GM12878 (cell line): Measurements from ENCODE around the gene ATP6V0C. TPM values are rescaled to one million over a fixed set of nuclear protein-coding genes. Genes with fewer than 3 reads are reported as not detected.

Source experiments
- DPF2 ChIP-seq: fragments of 450-650 bp; IDR thresholded peaks from 2 replicates; pipeline ENCODE4 v1.6.1; 2017; ENCODE audit warnings: mild to moderate bottlenecking
- FOS ChIP-seq: IDR thresholded peaks from 3 replicates; pipeline ENCODE4 v1.6.1; 2011; ENCODE audit warnings: borderline replicate concordance; ENCODE audit not compliant: insufficient read length; ENCODE audit errors: extremely low read depth
- IRF4 ChIP-seq: IDR thresholded peaks from 2 replicates; pipeline ENCODE4 v1.6.1; 2011; ENCODE audit warnings: low read depth, low read length
- NR2C2 ChIP-seq: IDR thresholded peaks from 2 replicates; pipeline ENCODE4 v1.6.1; 2011; ENCODE audit warnings: borderline replicate concordance, low read depth; ENCODE audit not compliant: control insufficient read depth, insufficient read length
- SMARCA5 ChIP-seq: fragments of 450-650 bp; IDR thresholded peaks from 2 replicates; pipeline ENCODE4 v1.6.1; 2017; ENCODE audit warnings: mild to moderate bottlenecking
- TAF1 ChIP-seq: IDR thresholded peaks from 2 replicates; pipeline ENCODE4 v1.6.1; 2011; ENCODE audit warnings: mild to moderate bottlenecking, low read depth, low read length, borderline replicate concordance
- TCF7 ChIP-seq: IDR thresholded peaks from 2 replicates; pipeline ENCODE4 v1.6.1; 2014; ENCODE audit warnings: antibody characterized with exemption, borderline replicate concordance
- ZBED1 ChIP-seq: IDR thresholded peaks from 2 replicates; pipeline ENCODE4 v1.6.1; 2016; ENCODE audit warnings: borderline replicate concordance
- ZBTB4 ChIP-seq: fragments of 450-650 bp; formaldehyde crosslinking; IDR thresholded peaks from 2 replicates; pipeline ENCODE4 v1.4.0; 2022; ENCODE audit warnings: mild to moderate bottlenecking, moderate library complexity
- ZBTB40 ChIP-seq: fragments of 450-650 bp; IDR thresholded peaks from 2 replicates; pipeline ENCODE4 v1.6.1; 2016; ENCODE audit warnings: mild to moderate bottlenecking, moderate library complexity, borderline replicate concordance
- polyA plus RNA-seq, 11 experiments: library from polyadenylated mRNA; depleted of rRNA in 4 of 11; unstranded in 6 of 11; stranded (reverse) in 5 of 11; fragments of >200 nt; fragmentation: Nextera tagmentation in 4 of 11; fragmentation: Illumina TruSeq in 1 of 11; extraction: Ambion mirVana in 4 of 11; extraction: Trizol in 1 of 11; gene quantifications; 1 replicate in 1 of 11; 2 replicates in 10 of 11; pipeline versions ENCODE4 v1.2.1 to v1.2.3, GENCODE V29; 2011 to 2016; ENCODE audit warnings: inconsistent platforms in 2 of 11, missing spikeins in 2 of 11, low read depth in 1 of 11
- total RNA-seq, 4 experiments: library from RNA; depleted of rRNA in 3 of 4; stranded (reverse); fragments of >200 nt in 3 of 4; fragmentation: Illumina TruSeq in 1 of 4; extraction: Trizol in 1 of 4; gene quantifications; 2 replicates each; pipeline versions ENCODE4 v1.2.1 to v1.2.3, GENCODE V29; 2013 to 2021
- TF ChIP-seq, protein P1 (sequence below): fragments of 450-650 bp; IDR thresholded peaks from 2 replicates; pipeline ENCODE4 v1.6.1; 2018; ENCODE audit warnings: mild to moderate bottlenecking, low read depth, moderate library complexity; ENCODE audit not compliant: partially characterized antibody
- TF ChIP-seq, protein P2 (sequence below): IDR thresholded peaks from 2 replicates; pipeline ENCODE4 v1.6.1; 2012; ENCODE audit warnings: low read depth, low read length, improper control_type of control experiment
- TF ChIP-seq, protein P3 (sequence below): fragments of 450-650 bp; formaldehyde crosslinking; IDR thresholded peaks from 2 replicates; pipeline ENCODE4 v1.4.0; 2020; ENCODE audit warnings: mild to moderate bottlenecking, moderate library complexity

The ATP6V0C gene
- total and polyA plus RNA-seq, 10 of the 15 experiments (the other 5 are each of a cell fraction or from before 2014, with no cell fraction given) = 2.4 to 135 (median 18.4) TPM

GRCh38 chr16:2467528-2468232, 46.1 kb upstream of the ATP6V0C start (continued):
- TF ChIP-seq, protein P1, sequence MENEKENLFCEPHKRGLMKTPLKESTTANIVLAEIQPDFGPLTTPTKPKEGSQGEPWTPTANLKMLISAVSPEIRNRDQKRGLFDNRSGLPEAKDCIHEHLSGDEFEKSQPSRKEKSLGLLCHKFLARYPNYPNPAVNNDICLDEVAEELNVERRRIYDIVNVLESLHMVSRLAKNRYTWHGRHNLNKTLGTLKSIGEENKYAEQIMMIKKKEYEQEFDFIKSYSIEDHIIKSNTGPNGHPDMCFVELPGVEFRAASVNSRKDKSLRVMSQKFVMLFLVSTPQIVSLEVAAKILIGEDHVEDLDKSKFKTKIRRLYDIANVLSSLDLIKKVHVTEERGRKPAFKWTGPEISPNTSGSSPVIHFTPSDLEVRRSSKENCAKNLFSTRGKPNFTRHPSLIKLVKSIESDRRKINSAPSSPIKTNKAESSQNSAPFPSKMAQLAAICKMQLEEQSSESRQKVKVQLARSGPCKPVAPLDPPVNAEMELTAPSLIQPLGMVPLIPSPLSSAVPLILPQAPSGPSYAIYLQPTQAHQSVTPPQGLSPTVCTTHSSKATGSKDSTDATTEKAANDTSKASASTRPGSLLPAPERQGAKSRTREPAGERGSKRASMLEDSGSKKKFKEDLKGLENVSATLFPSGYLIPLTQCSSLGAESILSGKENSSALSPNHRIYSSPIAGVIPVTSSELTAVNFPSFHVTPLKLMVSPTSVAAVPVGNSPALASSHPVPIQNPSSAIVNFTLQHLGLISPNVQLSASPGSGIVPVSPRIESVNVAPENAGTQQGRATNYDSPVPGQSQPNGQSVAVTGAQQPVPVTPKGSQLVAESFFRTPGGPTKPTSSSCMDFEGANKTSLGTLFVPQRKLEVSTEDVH = peak; percentile 72
- TF ChIP-seq ZBED1 (no peak), ZBTB4 (CRISPR knock-in tag) (no peak), NR2C2 (no peak), TAF1 (no peak), FOS (no peak), DPF2 (peak; percentile 84), ZBTB40 (no peak), IRF4 (no peak), TCF7 (no peak), SMARCA5 (peak; percentile 81)
- TF ChIP-seq, protein P2, sequence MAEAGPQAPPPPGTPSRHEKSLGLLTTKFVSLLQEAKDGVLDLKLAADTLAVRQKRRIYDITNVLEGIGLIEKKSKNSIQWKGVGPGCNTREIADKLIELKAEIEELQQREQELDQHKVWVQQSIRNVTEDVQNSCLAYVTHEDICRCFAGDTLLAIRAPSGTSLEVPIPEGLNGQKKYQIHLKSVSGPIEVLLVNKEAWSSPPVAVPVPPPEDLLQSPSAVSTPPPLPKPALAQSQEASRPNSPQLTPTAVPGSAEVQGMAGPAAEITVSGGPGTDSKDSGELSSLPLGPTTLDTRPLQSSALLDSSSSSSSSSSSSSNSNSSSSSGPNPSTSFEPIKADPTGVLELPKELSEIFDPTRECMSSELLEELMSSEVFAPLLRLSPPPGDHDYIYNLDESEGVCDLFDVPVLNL = no peak
- TF ChIP-seq, protein P3, sequence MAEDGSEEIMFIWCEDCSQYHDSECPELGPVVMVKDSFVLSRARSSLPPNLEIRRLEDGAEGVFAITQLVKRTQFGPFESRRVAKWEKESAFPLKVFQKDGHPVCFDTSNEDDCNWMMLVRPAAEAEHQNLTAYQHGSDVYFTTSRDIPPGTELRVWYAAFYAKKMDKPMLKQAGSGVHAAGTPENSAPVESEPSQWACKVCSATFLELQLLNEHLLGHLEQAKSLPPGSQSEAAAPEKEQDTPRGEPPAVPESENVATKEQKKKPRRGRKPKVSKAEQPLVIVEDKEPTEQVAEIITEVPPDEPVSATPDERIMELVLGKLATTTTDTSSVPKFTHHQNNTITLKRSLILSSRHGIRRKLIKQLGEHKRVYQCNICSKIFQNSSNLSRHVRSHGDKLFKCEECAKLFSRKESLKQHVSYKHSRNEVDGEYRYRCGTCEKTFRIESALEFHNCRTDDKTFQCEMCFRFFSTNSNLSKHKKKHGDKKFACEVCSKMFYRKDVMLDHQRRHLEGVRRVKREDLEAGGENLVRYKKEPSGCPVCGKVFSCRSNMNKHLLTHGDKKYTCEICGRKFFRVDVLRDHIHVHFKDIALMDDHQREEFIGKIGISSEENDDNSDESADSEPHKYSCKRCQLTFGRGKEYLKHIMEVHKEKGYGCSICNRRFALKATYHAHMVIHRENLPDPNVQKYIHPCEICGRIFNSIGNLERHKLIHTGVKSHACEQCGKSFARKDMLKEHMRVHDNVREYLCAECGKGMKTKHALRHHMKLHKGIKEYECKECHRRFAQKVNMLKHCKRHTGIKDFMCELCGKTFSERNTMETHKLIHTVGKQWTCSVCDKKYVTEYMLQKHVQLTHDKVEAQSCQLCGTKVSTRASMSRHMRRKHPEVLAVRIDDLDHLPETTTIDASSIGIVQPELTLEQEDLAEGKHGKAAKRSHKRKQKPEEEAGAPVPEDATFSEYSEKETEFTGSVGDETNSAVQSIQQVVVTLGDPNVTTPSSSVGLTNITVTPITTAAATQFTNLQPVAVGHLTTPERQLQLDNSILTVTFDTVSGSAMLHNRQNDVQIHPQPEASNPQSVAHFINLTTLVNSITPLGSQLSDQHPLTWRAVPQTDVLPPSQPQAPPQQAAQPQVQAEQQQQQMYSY (CRISPR knock-in tag) = no peak
